LNCaP clone FGC (cell line): ENCODE data around the gene KCNK18.

Source experiments
- DNase-seq: peaks from one replicate; pipeline ENCODE4 v3.0.0-alpha.2; 2011; ENCODE audit warnings: low read depth
- H3K4me3 ChIP-seq: 2 replicates; pipeline ENCODE4 v1.5.1; 2011; ENCODE audit warnings: mild to moderate bottlenecking, low read depth, low read length, control low read depth
- CTCF ChIP-seq: IDR thresholded peaks from 2 replicates; pipeline ENCODE4 v1.5.1; 2012; ENCODE audit warnings: mild to moderate bottlenecking; ENCODE audit not compliant: control insufficient read depth, insufficient read depth; ENCODE audit errors: extremely low read depth

KCNK18 gene

GRCh38 chr10:117197189-117197588 is at the start of gene KCNK18:
Gene KCNK18, plus strand, starts transcription at chr10:117197489. Its CDS starts 0 bp downstream, at chr10:117197489.
- no peak within 1 kb of the TSS for H3K4me3 ChIP-seq
- DNase-seq: no peak
- TF ChIP-seq CTCF: no peak

GRCh38 chr10:117148284-117148683 is 49.0 kb upstream of the KCNK18 start:
- DNase-seq: no peak
- TF ChIP-seq CTCF: no peak
- no peak overlapping the region for H3K4me3 ChIP-seq

GRCh38 chr10:117152668-117153067 is 44.6 kb upstream of the KCNK18 start:
- TF ChIP-seq CTCF: no peak
- H3K4me3 ChIP-seq: no peak overlapping the region
- no peak for DNase-seq

GRCh38 chr10:117158297-117158696 is 39.0 kb upstream of the KCNK18 start:
- TF ChIP-seq CTCF: no peak
- DNase-seq: no peak
- H3K4me3 ChIP-seq: no peak overlapping the region

GRCh38 chr10:117159390-117159789 is 37.9 kb upstream of the KCNK18 start:
- no peak for DNase-seq
- TF ChIP-seq CTCF: no peak

GRCh38 chr10:117160567-117160966 is 36.7 kb upstream of the KCNK18 start:
- no peak for DNase-seq
- no peak overlapping the region for H3K4me3 ChIP-seq
- TF ChIP-seq CTCF: no peak

More at GRCh38 chr10:117159390-117159789, 37.9 kb upstream of the KCNK18 start:
- H3K4me3 ChIP-seq: no peak overlapping the region

- TF ChIP-seq CTCF: no peak
- DNase-seq: no peak
- H3K4me3 ChIP-seq: no peak overlapping the region
Observed at GRCh38 chr10:117161386-117162033, 35.8 kb upstream of the KCNK18 start.
